T-helper 2 cell treated with Interferon-gamma antibody and Interleukin-4, amounts not matched to agents 5 μg/mL and 100 μg/mL, for 36 hours (primary cell): ENCODE data around the gene HAP1.
"Not testable (repeated sequence)": the region's sequence is repeated elsewhere in the genome, so short reads cannot be mapped to it uniquely, and the experiment has no call there.

Source experiments
- DNase-seq: peaks from one replicate; pipeline ENCODE4 v3.0.0; 2021; ENCODE audit warnings: low spot score
- H3K27ac Mint-ChIP-seq: one replicate; pipeline ENCODE4 v1.8.0; 2021; ENCODE audit warnings: mild to moderate bottlenecking, mixed read lengths
- H3K27me3 Mint-ChIP-seq: one replicate; pipeline ENCODE4 v1.8.0; 2021; ENCODE audit warnings: low read depth, mixed read lengths
- H3K36me3 Mint-ChIP-seq: one replicate; pipeline ENCODE4 v1.8.0; 2021; ENCODE audit warnings: low read depth, mixed read lengths
- H3K4me1 Mint-ChIP-seq: one replicate; pipeline ENCODE4 v1.8.0; 2021; ENCODE audit warnings: low read depth, mixed read lengths
- H3K4me3 Mint-ChIP-seq: one replicate; pipeline ENCODE4 v1.8.0; 2022; ENCODE audit warnings: mild to moderate bottlenecking, moderate library complexity, mixed read lengths
- H3K9me3 Mint-ChIP-seq: one replicate; pipeline ENCODE4 v1.8.0; 2021; ENCODE audit warnings: mixed read lengths

Gene HAP1

GRCh38 chr17:41725134-41725533, 9.3 kb downstream of the HAP1 start:
- Mint-ChIP-seq H3K4me3 (no peak overlapping the region), H3K27me3 (peaks cover 4% of the 10 kb centered on the region), H3K9me3 (no peaks in the 10 kb centered on the region), H3K36me3 (no peaks in the 10 kb centered on the region), H3K4me1 (no peaks in the 10 kb centered on the region), H3K27ac (no peak overlapping the region)
- no peak for DNase-seq

GRCh38 chr17:41724476-41725050, 9.9 kb downstream of the HAP1 start:
- Mint-ChIP-seq H3K27ac (no peak overlapping the region), H3K9me3 (no peaks in the 10 kb centered on the region), H3K4me1 (no peaks in the 10 kb centered on the region), H3K36me3 (no peaks in the 10 kb centered on the region), H3K4me3 (no peak overlapping the region), H3K27me3 (no peaks in the 10 kb centered on the region)
- no peak for DNase-seq

- DNase-seq = no peak
- Mint-ChIP-seq H3K27me3 (no peaks in the 10 kb centered on the region), H3K4me3 (no peak overlapping the region), H3K9me3 (no peaks in the 10 kb centered on the region), H3K27ac (no peak overlapping the region), H3K36me3 (no peaks in the 10 kb centered on the region), H3K4me1 (no peaks in the 10 kb centered on the region)
Observed at GRCh38 chr17:41723801-41724475, 10.5 kb downstream of the HAP1 start.

GRCh38 chr17:41722231-41722630, 12.2 kb downstream of the HAP1 start:
- Mint-ChIP-seq H3K4me1 (no peaks in the 10 kb centered on the region), H3K4me3 (no peak overlapping the region), H3K9me3 (no peaks in the 10 kb centered on the region), H3K36me3 (no peaks in the 10 kb centered on the region), H3K27me3 (no peaks in the 10 kb centered on the region), H3K27ac (no peak overlapping the region)
- DNase-seq = no peak

- no peak overlapping the region for H3K27ac Mint-ChIP-seq
- H3K27me3 Mint-ChIP-seq = no peaks in the 10 kb centered on the region
- H3K36me3 Mint-ChIP-seq = no peaks in the 10 kb centered on the region
- H3K9me3 Mint-ChIP-seq = no peaks in the 10 kb centered on the region
- no peak overlapping the region for H3K4me3 Mint-ChIP-seq
- no peak for DNase-seq
- no peaks in the 10 kb centered on the region for H3K4me1 Mint-ChIP-seq
Observed at GRCh38 chr17:41718287-41718645, 16.2 kb downstream of the HAP1 start.

GRCh38 chr17:41717408-41718286, 16.8 kb downstream of the HAP1 start:
- no peaks in the 10 kb centered on the region for H3K27me3 Mint-ChIP-seq
- no peaks in the 10 kb centered on the region for H3K9me3 Mint-ChIP-seq
- no peak overlapping the region for H3K27ac Mint-ChIP-seq
- no peak overlapping the region for H3K4me3 Mint-ChIP-seq
- no peaks in the 10 kb centered on the region for H3K4me1 Mint-ChIP-seq
- H3K36me3 Mint-ChIP-seq = no peaks in the 10 kb centered on the region
- no peak for DNase-seq

GRCh38 chr17:41711669-41712400, 22.6 kb downstream of the HAP1 start, which contains the start of gene GAST:
Gene GAST (plus strand): TSS chr17:41712331. CDS start chr17:41715437, 3,106 bp downstream.
- no peak for DNase-seq
- H3K4me3 Mint-ChIP-seq = no peak within 1 kb of the TSS
- no peak within 1 kb of the TSS for H3K27ac Mint-ChIP-seq
- peaks cover 4% of the 10 kb centered on the region for H3K4me1 Mint-ChIP-seq
- no peaks in the 10 kb centered on the region for H3K36me3 Mint-ChIP-seq
- H3K27me3 Mint-ChIP-seq = peaks cover 8% of the 10 kb centered on the region
- H3K9me3 Mint-ChIP-seq = no peaks in the 10 kb centered on the region

GRCh38 chr17:41710472-41711090, 23.9 kb downstream of the HAP1 start:
- Mint-ChIP-seq H3K4me1 (peaks cover 4% of the 10 kb centered on the region), H3K27ac (no peak overlapping the region), H3K36me3 (no peaks in the 10 kb centered on the region), H3K27me3 (peaks cover 8% of the 10 kb centered on the region), H3K4me3 (no peak overlapping the region), H3K9me3 (no peaks in the 10 kb centered on the region)
- DNase-seq = no peak

- peaks cover 10% of the 10 kb centered on the region for H3K27me3 Mint-ChIP-seq
- H3K9me3 Mint-ChIP-seq = no peaks in the 10 kb centered on the region
- DNase-seq = no peak
- H3K27ac Mint-ChIP-seq = no peak overlapping the region
- H3K36me3 Mint-ChIP-seq = no peaks in the 10 kb centered on the region
- peaks cover 4% of the 10 kb centered on the region for H3K4me1 Mint-ChIP-seq
- H3K4me3 Mint-ChIP-seq = no peak overlapping the region
Observed at GRCh38 chr17:41707803-41708669, 26.4 kb downstream of the HAP1 start.

GRCh38 chr17:41705271-41705991, 29.0 kb downstream of the HAP1 start:
- no peak for DNase-seq
- peaks cover 16% of the 10 kb centered on the region for H3K27me3 Mint-ChIP-seq
- H3K27ac Mint-ChIP-seq = no peak overlapping the region
- no peaks in the 10 kb centered on the region for H3K36me3 Mint-ChIP-seq
- no peaks in the 10 kb centered on the region for H3K9me3 Mint-ChIP-seq
- peaks cover 2% of the 10 kb centered on the region for H3K4me1 Mint-ChIP-seq
- H3K4me3 Mint-ChIP-seq = no peak overlapping the region

- Mint-ChIP-seq H3K9me3 (no peaks in the 10 kb centered on the region), H3K27ac (no peak overlapping the region), H3K36me3 (no peaks in the 10 kb centered on the region), H3K4me3 (no peak overlapping the region), H3K27me3 (peaks cover 13% of the 10 kb centered on the region), H3K4me1 (peaks cover 2% of the 10 kb centered on the region)
- no peak for DNase-seq
Observed at GRCh38 chr17:41702712-41703111, 31.7 kb downstream of the HAP1 start.

- H3K27me3 Mint-ChIP-seq, DNase-seq, H3K36me3 Mint-ChIP-seq, H3K4me3 Mint-ChIP-seq, H3K27ac Mint-ChIP-seq, H3K9me3 Mint-ChIP-seq: not testable (repeated sequence)
- H3K4me1 Mint-ChIP-seq = peaks cover 11% of the 10 kb centered on the region
Observed at GRCh38 chr17:41700843-41701242, 33.6 kb downstream of the HAP1 start.
